DMS 273 treated with DMSO at 0.1 percent for 48 hours (cell line): Measurements from ENCODE around the gene CHRDL1.
"Not testable (repeated sequence)": the region's sequence is repeated elsewhere in the genome, so short reads cannot be mapped to it uniquely, and the experiment has no call there.

ENCODE experiments used
- DNase-seq: peaks from one replicate; lab custom pipeline; 2025; lab: John Stamatoyannopoulos, UW

The CHRDL1 gene

GRCh38 chrX:110665223-110666002 is 130.2 kb downstream of the CHRDL1 start:
- no peak for DNase-seq

- DNase-seq: no peak
These were observed 138.5 kb downstream of the CHRDL1 start for GRCh38 chrX:110657073-110657472.

DNA sequence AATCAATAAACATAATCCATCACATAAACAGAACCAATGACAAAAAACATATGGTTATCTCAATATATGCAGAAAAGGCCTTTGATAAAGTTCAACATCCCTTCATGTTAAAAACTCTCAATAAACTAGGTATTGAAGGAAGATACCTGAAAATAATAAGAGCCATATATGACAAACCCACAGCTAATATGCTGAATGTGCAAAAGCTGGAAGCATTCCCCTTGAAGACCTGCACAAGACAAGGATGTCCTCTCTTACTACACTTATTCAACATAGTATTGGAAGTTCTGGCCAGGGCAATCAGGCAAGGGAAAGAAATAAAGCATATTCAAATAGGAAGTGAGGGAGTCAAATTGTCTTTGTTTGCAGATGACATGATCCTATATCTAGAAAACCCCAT is 141.3 kb downstream of the CHRDL1 start:
- DNase-seq: not testable (repeated sequence)

GRCh38 chrX:110646386-110646785 is 149.2 kb downstream of the CHRDL1 start:
- no peak for DNase-seq
